Measurements from ENCODE around the gene MAOA.
"Not testable (repeated sequence)": the region's sequence is repeated elsewhere in the genome, so short reads cannot be mapped to it uniquely, and the experiment has no call there.

The MAOA gene

DNA sequence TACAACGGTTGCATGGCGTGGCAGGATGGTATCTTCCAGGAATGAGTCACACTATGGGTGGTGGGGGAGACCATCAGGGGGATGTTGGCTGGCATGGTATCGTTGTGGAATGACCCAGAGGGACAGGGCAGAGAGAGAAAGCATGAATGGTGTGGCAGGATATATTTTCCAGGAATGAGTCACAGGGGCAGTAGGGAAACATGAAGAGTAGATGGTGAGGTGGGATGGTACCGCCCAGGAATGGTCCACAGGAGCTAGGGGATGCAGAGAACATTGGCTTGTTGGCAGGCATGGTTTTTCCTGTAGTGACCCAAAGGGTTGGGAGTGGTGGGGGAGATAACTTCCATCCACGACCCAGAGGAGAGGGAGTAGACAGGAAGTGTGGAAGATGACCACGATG, 62.4 kb downstream of the MAOA start:
- no peak for DNase-seq

DNA sequence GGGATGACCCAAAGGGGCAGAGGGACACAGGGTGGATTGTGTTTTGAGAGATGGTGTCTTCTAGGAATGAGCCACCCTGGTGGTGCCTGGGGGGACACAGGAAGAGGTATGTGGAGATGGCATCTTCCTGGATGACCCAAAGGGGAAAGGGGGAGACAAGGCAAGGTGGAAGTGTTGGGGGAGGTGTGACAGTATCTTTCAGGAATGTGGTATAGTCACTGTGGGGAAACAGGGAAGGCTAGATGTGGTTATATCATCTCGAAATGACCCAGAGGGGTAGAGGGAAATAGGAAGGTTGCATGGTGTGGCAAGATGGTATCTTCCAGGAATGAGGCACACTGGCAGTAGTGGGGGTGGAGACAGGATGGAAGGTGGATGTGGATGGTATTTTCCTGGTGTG, 62.9 kb downstream of the MAOA start:
- no peak for DNase-seq

DNA sequence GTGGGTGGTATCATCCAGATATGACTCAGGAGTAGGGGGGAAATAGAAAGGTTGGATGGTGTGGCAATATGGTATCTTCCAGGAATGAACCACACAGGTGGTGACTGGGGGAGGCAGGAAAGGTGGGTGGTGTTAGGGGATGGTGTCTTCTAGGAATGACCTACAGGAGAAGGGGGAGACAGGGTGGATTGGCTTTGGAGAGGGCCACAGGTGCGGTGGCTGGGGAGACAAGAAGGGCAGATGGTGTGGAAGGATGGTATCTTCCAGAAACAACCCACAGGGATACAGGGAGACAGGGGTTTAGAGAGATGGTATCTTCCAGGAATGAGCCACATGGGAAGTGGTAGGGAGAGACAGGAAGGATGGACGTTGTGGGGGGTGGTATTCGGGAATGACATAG, 64.0 kb downstream of the MAOA start:
- DNase-seq: no peak

DNA sequence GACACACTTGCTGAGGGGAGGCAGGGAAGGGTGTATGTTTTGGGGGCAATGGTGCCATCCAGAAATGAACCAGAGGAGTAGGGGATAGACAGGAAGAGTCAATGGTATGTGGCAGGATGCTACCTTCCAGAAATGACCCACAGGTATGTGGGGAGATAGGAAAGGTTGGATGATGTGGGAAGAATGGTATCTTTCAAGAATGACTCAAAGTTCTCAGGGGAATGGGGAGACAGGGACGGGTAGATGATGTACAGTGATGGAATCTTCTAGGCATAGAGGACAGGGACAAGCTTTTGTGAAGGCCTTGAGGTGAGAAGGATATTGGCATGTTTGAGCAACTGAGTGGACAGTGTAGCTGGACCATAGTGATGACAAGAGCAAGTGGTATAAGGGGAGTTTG, 64.9 kb downstream of the MAOA start:
- no peak for DNase-seq

DNA sequence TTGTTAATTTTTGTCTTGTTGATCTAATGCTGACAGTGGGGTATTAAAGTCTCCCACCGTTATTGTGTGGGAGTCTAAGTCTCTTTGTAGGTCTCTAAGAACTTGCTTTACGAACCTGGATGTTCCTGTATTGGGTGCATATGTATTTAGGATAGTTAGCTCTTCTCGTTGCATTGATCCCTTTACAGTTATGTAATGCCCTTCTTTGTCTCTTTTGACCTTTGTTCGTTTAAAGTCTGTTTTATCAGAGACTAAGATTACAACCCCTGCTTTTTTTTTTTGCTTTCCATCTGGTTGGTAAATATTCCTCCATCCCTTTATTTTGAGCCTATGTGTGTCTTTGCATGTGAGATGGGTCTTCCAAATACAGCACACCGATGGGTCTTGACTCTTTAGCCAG, 69.1 kb downstream of the MAOA start:
- not testable (repeated sequence) for DNase-seq

DNA sequence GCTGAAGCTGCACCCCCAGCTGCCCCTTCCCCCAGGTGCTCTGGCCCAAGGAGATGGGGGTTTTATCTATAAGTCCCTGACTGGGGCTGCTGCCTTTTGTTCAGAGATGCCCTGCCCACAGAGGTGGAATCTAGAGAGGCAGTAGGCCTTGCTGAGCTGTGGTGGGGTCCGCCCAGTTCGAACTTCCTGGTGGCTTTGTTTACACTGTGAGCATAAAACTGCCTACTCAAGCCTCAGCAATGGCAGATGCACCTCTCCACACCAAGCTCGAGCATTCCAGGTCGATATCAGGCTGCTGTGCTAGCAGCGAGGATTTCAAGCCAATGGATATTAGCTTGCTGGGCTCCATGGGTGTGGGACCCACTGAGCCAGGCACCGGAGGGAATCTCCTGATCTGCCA, 71.2 kb downstream of the MAOA start:
- not testable (repeated sequence) for DNase-seq

DNA sequence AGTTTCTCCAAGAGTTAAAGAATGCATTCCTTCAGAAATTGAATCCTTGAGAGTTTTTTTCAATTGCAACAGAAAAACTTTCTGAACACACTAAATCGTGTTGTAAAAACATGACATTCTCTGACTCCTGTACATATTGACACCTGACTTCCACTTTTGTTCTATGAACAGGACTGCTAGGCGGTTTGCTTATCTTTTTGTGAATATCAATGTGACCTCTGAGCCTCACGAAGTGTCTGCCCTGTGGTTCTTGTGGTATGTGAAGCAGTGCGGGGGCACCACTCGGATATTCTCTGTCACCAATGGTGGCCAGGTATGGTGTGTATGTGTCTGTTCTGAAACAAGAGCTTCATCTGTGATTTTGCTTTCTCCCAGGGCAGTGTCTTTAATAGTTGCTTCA, 71.9 kb downstream of the MAOA start:
- DNase-seq: no peak

DNA sequence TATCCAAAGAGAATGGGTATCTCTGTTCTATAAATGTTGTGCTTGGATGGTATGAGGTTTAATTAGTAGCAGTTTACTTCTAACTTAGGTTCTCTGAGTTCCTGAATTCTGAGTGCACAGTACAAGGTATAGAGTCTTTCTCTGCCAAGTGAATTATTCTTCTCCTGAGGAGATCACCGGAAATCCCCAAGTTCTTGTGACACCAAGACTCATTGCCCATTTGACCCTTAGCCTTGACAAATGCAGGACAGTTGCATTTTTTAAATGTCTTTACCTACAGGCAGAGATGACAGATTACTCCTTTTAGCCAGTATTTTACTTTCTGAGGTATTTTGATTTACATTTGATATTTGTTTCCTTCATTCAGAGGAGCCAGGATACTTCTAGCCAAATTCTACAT, 72.9 kb downstream of the MAOA start:
- DNase-seq: no peak

DNA sequence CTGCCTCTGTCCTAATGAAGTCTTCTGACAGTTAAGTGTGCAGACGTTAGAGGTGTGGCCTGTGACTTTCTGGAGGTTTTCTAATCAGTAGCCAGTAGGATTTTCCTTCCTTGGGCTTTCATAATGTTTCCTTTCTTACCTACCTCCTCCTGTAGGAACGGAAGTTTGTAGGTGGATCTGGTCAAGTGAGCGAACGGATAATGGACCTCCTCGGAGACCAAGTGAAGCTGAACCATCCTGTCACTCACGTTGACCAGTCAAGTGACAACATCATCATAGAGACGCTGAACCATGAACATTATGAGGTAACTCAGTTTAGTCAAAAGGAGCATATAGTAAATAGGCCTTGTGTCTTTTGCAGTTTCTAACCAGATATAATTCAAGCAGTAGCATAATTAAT, 75.0 kb downstream of the MAOA start:
- DNase-seq: no peak

DNA sequence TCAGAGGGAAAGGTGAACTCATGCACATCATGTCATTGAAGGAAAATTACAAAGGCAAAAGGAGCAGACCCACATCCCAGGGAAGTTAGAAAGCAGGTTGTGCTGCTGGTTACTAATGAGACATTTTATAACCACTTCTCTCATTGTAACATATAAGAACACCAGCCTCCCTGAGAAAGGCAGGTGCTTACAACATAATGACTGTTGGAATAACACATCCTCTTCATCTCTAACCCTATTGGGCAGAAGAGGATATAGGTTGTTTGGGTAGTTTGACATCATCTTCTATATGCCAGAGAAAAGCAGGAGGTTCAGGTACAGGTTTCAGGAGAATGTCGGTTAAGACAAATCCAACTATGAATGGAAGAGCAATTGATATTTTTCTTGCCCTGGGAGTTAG, 77.6 kb downstream of the MAOA start:
- no peak for DNase-seq

DNA sequence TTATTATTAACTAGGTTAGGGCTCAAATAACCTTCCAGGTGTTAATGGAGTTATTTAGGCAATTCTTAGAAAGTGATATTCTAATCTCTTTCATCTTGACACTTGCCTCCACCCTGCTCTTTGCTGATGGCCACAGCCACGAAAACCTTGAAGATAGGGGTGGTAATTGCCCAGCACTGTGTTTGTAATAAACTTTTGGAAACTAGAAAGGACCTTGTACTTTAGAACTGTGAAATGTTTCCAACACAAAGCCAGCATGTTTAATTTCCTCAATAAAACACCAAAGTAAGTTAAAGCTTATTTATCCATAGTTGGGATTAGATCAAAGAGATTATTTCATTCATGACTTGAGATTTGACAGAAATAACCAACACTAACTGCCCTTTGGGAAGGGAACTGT, 78.3 kb downstream of the MAOA start:
- DNase-seq: no peak

DNA sequence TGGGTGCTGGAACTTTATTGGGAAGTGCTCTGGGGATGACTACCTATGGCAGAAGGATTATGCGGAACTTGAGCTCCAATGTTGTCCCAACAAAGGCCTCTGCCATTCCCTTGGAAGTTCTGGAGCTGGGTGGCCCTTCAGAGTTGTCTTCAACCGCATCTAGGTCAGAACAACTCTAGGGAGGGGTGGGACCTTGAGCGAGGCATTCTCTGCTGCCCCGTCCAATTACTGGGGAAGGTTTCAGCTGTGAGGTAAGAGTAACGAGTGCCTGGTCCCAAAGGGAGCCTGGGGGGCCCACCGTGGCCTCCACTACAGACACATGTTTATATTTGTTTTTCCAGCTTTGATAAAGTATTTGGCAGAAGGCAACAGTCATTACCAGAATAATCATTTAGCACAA, 79.4 kb downstream of the MAOA start:
- no peak for DNase-seq

DNA sequence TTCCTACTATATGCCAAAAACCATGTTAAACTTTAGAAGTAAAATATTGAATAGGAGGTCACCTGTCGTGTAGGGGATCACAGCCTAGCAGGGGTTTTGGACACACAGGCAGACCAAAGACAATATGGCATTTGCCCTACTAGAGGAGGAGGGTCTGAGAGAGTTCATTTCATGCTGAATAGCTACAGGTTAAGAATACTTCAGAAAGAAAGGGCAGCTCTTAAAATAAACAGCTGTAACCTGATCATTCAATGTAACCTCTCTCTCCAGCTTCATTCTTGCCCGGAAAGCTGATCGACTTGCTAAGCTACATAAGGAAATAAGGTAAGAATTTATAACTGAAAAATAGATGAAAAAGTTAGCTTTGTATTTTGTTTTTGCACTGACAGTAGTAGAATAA, 79.9 kb downstream of the MAOA start:
- DNase-seq: no peak

DNA sequence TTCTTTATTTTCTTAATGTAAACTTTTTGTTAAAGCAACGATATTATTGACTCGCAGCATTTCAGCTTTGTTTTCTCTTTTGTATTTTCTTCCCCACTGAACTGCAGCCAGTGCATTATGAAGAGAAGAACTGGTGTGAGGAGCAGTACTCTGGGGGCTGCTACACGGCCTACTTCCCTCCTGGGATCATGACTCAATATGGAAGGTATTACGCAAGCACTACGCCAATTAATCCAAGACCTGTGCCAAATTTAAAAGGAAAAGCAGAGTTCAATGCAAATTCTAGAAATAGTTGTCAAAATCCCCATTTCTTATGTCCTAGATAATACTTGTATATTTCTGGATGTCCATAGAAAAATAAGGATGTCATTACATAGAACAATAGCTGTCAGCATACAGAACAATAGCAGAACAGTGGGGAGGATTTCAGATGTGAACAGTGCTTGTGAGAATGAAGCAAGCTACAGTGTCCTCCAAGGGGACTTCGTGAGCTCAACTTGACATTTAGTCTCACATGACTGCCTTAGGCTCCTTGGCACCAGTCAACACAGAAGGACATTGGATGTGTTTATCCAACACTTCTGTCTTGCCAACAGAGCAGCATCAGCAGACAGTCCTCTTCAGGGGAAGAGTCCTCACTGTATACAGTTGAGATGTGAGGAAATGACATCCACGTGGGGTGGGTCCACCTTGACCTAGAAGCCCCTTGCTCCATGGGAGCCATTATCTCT, 85.9 kb downstream of the MAOA start:
- no peak for DNase-seq

DNA sequence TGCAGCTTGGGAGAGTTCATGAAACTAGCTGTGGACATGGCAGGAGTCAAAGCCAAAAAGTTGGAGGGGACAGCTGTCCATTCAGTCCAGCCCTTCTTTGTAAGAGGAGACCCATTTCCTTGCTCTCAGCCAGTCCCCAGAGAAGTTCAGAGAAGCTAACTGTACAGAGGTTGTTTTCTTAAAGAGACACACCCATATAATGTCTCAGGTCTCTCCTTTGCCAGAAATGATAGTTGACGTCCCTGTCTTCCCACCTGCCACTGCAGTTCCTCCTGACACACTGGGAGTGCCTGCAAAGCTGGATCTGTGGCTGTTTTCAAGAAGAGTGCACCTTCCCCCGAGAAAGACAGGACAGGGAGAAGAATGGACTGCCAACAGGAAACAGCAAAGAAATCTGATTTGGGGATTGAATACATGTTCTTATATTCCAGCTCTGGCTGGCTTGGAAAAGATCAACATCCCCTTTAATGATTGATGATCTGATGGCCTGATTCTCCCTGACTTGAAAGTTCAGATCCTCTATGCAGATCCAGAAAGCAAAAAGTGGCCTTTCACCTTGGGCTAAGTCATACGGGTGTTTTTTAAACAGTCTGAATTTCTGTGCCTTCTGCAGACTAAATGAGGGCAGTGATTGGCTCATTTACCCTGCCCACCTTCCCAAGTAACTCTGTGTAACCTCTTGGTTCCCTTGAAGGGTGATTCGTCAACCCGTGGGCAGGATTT, 87.2 kb downstream of the MAOA start:
- no peak for DNase-seq

DNA sequence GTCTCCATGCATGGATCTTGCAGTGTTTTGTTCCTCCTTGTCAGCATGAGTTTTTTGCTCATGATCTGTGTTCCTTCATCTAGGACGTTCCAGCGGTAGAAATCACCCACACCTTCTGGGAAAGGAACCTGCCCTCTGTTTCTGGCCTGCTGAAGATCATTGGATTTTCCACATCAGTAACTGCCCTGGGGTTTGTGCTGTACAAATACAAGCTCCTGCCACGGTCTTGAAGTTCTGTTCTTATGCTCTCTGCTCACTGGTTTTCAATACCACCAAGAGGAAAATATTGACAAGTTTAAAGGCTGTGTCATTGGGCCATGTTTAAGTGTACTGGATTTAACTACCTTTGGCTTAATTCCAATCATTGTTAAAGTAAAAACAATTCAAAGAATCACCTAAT, 88.2 kb downstream of the MAOA start:
- DNase-seq: no peak

DNA sequence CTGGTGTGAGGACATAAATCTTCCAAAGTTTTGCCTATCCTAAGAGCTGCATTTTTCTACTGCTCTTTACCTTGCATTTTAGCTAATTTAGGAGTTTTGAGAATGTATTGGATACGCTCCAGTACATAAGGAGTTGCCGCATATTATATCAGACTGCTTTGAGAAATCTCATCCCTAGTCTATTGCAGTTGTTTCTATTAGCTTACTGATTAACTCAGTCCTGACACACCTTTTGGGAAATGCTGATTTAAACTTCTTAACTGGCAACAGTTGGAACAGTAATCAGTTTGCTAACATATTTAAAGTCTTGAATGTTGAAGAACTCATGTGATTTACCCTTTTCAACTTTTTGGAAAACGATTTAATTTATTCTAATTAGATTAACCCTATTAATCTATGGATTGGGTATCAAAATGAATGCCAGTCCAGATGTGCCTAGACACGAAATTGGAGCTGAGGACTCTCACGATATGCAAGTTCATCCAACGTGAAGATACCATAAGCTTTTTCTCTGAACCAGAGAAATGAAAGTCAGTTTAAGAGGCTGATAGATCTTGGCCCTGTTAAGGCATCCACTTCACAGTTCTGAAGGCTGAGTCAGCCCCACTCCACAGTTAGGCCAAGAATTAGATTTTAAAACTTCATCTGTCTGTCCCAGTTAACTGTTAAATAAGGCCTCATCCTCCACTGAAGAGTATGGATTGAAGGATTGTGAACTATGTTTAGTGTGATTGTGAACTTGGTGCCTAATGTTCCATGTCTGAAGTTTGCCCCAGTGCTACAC, 90.0 kb downstream of the MAOA start:
- DNase-seq: no peak

DNA sequence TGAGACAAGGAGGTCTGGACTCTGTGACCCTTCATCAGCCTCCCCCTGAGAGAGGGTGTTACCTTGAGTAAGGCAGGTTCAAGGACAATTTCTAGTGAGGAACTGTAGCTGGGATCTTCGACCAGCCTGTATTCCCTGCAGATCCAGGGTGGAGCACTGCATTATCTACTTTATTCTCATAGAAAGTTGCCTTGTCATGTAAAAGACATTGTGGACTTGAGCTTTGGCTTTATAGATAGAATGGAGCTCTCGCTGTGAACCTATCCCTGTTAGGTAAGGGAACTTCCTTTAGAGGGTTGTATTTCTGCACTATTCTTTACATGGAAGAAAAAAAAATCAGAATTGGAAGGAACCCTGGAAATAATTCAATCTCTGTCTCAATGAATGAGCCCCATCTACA, 91.4 kb downstream of the MAOA start:
- no peak for DNase-seq

DNA sequence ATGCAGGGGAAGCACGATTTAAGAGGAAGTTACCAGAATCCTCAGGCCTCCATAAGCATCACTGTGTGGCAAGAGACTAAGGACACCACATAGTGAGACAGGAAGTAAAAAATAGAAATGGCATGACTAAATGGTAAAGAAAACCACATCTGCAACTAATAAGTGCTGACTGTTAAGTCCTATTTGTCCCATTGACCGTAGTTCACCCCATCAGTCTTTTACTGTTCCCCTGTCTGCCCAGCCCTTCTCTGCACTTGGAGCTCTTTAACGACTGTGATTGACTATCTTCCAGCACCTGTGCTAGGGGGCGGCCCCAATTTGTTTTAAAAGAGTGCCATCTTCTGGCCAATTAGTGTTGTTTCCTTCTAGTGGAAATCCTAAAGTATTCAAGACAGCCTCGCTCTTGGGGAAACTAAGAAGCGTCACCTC, 94.2 kb downstream of the MAOA start:
- DNase-seq: peak; percentile 44

DNA sequence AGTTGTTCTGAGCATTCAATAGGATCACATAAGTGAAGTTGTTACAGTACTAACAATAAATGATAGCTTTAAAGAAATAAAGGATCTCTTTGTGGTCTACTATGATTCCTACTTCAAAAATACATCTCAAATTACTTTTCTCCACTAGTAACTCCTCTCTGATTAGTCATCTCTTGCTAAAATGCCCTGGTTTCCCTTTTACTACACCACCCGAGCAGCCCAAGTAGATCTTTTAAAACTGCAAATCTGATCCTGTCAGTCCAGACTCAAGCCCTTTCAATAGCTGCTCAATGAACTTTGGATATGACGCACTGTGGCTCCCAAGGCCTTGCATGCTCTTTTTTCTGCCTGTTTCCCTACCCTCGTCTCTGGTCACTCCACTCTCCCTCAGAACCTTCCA, 97.5 kb downstream of the MAOA start:
- DNase-seq: no peak

DNA sequence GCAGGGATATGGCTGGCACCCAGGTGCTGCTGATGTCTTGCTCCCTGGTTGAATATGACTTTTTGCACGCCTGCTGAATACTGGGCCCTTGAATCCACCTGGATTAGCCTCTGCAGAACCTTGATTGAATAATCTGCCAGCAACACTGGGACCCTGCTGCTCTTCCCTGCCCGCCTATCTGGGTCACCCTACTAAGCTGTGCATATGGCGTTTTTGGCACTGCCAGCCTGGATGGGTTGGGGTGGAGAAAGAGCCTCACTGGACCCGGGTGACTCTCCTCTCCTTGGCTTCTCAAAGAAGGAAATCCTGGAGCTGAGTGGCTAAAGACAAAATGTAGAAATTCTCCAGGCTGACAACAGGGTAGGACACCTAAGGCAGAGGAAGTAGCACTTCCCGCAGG, 100.0 kb downstream of the MAOA start:
- no peak for DNase-seq

DNA sequence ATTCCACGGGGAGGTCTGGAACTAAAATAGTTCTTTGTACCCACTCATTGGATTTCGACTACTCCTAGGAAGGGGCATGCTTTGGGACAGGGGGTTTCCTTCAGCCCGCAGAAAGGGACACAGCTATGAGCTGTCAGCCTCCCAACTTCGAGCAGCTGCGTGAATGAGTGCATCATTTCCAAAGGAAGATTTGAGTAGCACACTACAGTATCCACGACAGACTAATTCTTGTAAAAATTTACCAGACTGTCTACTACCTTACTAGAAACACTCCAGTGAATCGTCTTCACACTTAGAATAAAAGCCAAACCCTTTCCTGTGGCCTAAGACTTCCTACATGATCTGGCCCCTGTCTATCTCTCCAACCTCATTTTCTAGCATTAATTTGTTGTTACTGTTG, 101.9 kb downstream of the MAOA start:
- DNase-seq: no peak

DNA sequence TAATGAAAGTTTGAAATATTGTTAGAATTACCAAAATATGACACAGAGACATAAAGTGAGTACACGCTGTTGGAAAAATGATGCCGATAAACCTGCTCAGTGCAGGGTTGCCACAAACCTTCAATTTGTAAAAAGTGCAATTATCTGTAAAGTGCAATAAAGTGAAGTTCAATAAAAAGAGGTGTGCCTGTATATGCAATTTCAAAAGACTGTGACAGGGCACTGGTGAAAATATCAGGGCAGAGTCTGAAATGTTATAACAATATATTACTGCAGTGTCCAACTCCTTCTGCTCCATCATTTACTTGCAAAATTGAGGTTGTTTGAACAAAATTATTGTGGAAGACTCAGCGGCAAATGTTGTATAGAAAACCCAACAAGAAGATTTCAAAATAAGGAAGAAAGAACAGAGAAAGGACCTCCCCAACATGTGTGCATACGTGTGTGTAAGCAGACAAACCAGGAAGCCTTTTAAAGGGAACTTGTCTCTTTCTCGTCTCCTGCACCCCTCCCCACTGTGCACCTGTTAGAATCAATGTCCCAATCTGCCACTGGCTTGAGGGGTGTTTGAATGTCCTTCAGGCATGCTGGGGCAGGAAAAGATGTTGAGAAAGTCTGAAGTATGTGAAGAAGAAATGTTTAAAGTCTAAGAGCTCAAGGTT, 130.0 kb downstream of the MAOA start:
- DNase-seq: no peak

Data from NCI-H2107 (cell line).